Calu3 (cell line): ENCODE measurements around the gene XRCC3. TPM values are rescaled to one million over a fixed set of nuclear protein-coding genes. Genes with fewer than 3 reads are reported as not detected.

Source experiments
- BruUV-seq: library from RNA; stranded (reverse); fragments of 400-500 nt; replicated peaks from 2 replicates; lab custom pipeline; 2021; lab: Mats Ljungman, UMichigan
- CTCF ChIA-PET: fragments of 300-600 bp; sonication (Branson Sonifier 250); formaldehyde crosslinking; loops from one replicate; lab custom pipeline; 2022; ENCODE audit warnings: antibody characterized with exemption; lab: Charles Lee
- DNase-seq: peaks from one replicate; pipeline ENCODE4 v3.0.0; 2022
- H3K27ac Mint-ChIP-seq: one replicate; pipeline ENCODE4 v1.8.0; 2022; ENCODE audit warnings: mixed read lengths; ENCODE audit not compliant: unreplicated experiment
- H3K27me3 Mint-ChIP-seq: one replicate; pipeline ENCODE4 v1.8.0; 2022; ENCODE audit warnings: mixed read lengths; ENCODE audit not compliant: unreplicated experiment
- H3K36me3 Mint-ChIP-seq: one replicate; pipeline ENCODE4 v1.8.0; 2022; ENCODE audit warnings: mild to moderate bottlenecking, moderate library complexity, mixed read lengths; ENCODE audit not compliant: insufficient read depth, unreplicated experiment
- H3K4me1 Mint-ChIP-seq: one replicate; pipeline ENCODE4 v1.8.0; 2022; ENCODE audit warnings: mild to moderate bottlenecking, low read depth, mixed read lengths; ENCODE audit not compliant: unreplicated experiment
- H3K4me3 Mint-ChIP-seq: one replicate; pipeline ENCODE4 v1.8.0; 2022; ENCODE audit warnings: mild to moderate bottlenecking, low read depth, moderate library complexity, mixed read lengths; ENCODE audit not compliant: unreplicated experiment
- H3K9me3 Mint-ChIP-seq: one replicate; pipeline ENCODE4 v1.8.0; 2022; ENCODE audit warnings: low read depth, mixed read lengths; ENCODE audit not compliant: unreplicated experiment
- CTCF ChIP-seq: fragments of 200-600 bp; IDR thresholded peaks from one replicate; pipeline ENCODE4 v1.8.0; 2022; ENCODE audit warnings: antibody characterized with exemption; ENCODE audit not compliant: unreplicated experiment
- intact Hi-C: fragments of 100-400 bp; cut with micrococcal nuclease; formaldehyde crosslinking; loops from one replicate; pipeline ENCODE4 v1.10.0; 2022; ENCODE audit not compliant: unreplicated experiment
- total RNA-seq: library from RNA; stranded (reverse); gene quantifications from 2 replicates; pipeline ENCODE4 v1.2.3, GENCODE V29; 2022

XRCC3 gene
- total RNA-seq, 1 experiment from 2014 or later: 48.6 TPM

- H3K27me3 Mint-ChIP-seq: no peaks in the 10 kb centered on the region
- no peak overlapping the region for H3K4me3 Mint-ChIP-seq
- peaks cover 59% of the 10 kb centered on the region for H3K36me3 Mint-ChIP-seq
- intact Hi-C loops: no loop called here
- CTCF ChIA-PET: no interaction called here
- no TSS peak for BruUV-seq
- H3K4me1 Mint-ChIP-seq: no peaks in the 10 kb centered on the region
- TF ChIP-seq CTCF: no peak
- H3K27ac Mint-ChIP-seq: no peak overlapping the region
- H3K9me3 Mint-ChIP-seq: no peaks in the 10 kb centered on the region
- DNase-seq: no peak
These were observed 51.7 kb downstream of the XRCC3 start for GRCh38 chr14:103663506-103663905.

GRCh38 chr14:103662591-103662990 lies 52.7 kb downstream of the XRCC3 start:
- H3K9me3 Mint-ChIP-seq: no peaks in the 10 kb centered on the region
- H3K27ac Mint-ChIP-seq: no peak overlapping the region
- BruUV-seq: no TSS peak
- no peaks in the 10 kb centered on the region for H3K27me3 Mint-ChIP-seq
- H3K36me3 Mint-ChIP-seq: peaks cover 58% of the 10 kb centered on the region
- DNase-seq: no peak
- no peaks in the 10 kb centered on the region for H3K4me1 Mint-ChIP-seq
- no peak overlapping the region for H3K4me3 Mint-ChIP-seq
- intact Hi-C loops: no loop called here
- CTCF ChIA-PET: no interaction called here
- no peak for TF ChIP-seq CTCF

GRCh38 chr14:103662029-103662428 lies 53.2 kb downstream of the XRCC3 start:
- CTCF ChIA-PET: no interaction called here
- no peak for TF ChIP-seq CTCF
- H3K9me3 Mint-ChIP-seq: no peaks in the 10 kb centered on the region
- BruUV-seq: no TSS peak
- H3K4me3 Mint-ChIP-seq: no peak overlapping the region
- intact Hi-C loops: no loop called here
- peaks cover 52% of the 10 kb centered on the region for H3K36me3 Mint-ChIP-seq
- no peaks in the 10 kb centered on the region for H3K27me3 Mint-ChIP-seq
- no peak for DNase-seq
- H3K27ac Mint-ChIP-seq: no peak overlapping the region
- H3K4me1 Mint-ChIP-seq: no peaks in the 10 kb centered on the region

- Mint-ChIP-seq H3K27me3 (no peaks in the 10 kb centered on the region), H3K27ac (no peak overlapping the region), H3K4me3 (no peak overlapping the region), H3K9me3 (no peaks in the 10 kb centered on the region), H3K4me1 (no peaks in the 10 kb centered on the region), H3K36me3 (peaks cover 47% of the 10 kb centered on the region)
- CTCF ChIA-PET: interaction anchor here (0.6 to 0.8 kb wide), 3 partner anchors 11 to 1250 kb away, joined by 3 to 6 read pairs (median 3); no protein-coding TSS in a partner anchor
- no peak for TF ChIP-seq CTCF
- BruUV-seq: no TSS peak
- intact Hi-C loops: no loop called here
- DNase-seq: no peak
These were observed 55.6 kb downstream of the XRCC3 start for GRCh38 chr14:103659631-103660030.
